HUES6 (cell line): ENCODE data around the gene UIMC1.

Experiments
- H3K27ac ChIP-seq: 2 replicates; pipeline ENCODE4 v1.7.0; 2013; ENCODE audit warnings: low read depth, mild to moderate bottlenecking, low read length, inconsistent platforms
- H3K27me3 ChIP-seq: 2 replicates; pipeline ENCODE4 v1.6.1; 2013; ENCODE audit warnings: low read length; ENCODE audit not compliant: control insufficient read depth, insufficient read depth
- H3K36me3 ChIP-seq: 2 replicates; pipeline ENCODE4 v1.6.1; 2013; ENCODE audit warnings: low read length; ENCODE audit not compliant: control insufficient read depth, insufficient read depth
- H3K4me1 ChIP-seq: 2 replicates; pipeline ENCODE4 v1.6.1; 2013; ENCODE audit warnings: low read length; ENCODE audit not compliant: control insufficient read depth, insufficient read depth
- H3K4me3 ChIP-seq: 2 replicates; pipeline ENCODE4 v1.5.1; 2013; ENCODE audit warnings: low read depth, low read length
- H3K9ac ChIP-seq: one replicate; pipeline ENCODE4 v1.6.1; 2013; ENCODE audit warnings: mild to moderate bottlenecking, low read length
- H3K9me3 ChIP-seq: 2 replicates; pipeline ENCODE4 v1.6.1; 2013; ENCODE audit warnings: low read depth, low read length; ENCODE audit not compliant: control insufficient read depth, insufficient read depth

UIMC1 gene

DNA sequence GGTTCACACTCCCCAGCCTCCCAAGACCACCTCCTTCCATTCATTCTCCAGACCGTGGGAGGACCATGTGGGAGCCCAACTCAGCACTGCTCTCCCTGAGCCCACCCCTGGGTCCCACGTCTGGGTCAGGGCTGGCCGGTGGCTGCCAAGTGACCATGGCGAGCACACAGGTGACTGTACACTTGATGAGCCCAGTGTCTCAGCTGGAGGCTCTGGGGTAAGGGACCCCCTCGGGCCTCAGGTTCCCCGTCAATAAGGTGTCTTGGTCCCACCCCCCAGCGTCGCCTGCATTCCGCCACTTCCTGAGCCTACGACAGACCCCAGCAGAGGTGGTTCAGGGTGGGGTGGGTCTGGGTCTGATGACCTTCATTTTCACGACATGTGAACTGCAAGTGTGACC lies 146.2 kb downstream of the UIMC1 start:
- no peaks in the 10 kb centered on the region for H3K36me3 ChIP-seq
- peaks cover 25% of the 10 kb centered on the region; the same call in 1 of the 2 replicates for H3K27me3 ChIP-seq

DNA sequence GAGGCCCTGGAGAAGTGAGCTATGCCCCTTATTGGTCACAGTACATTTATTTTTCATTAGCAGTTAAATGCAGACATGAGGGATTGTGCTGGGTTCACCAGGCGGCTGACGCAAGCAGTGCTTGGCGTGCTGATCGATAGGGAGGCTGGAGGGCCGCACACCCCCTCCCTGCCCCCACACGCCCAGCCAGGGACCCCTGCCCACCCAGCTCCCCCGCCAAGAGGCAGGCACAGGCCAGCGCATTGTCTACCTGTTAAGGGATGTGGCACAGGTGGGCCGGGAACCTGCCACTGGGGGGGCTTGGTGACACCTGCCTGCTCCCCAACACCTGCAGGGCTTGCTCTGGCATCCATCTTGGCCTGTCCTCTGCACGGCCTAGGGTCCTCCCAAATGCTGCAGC lies 146.7 kb downstream of the UIMC1 start:
- no peak overlapping the region for H3K27ac ChIP-seq
- peaks cover 27% of the 10 kb centered on the region; the same call in 1 of the 2 replicates for H3K27me3 ChIP-seq

More for the DNA sequence above, 146.2 kb downstream of the UIMC1 start:
- H3K4me3 ChIP-seq: no peak overlapping the region
- no peak overlapping the region for H3K27ac ChIP-seq
- H3K4me1 ChIP-seq: peaks cover 25% of the 10 kb centered on the region
- no peaks in the 10 kb centered on the region for H3K9me3 ChIP-seq
- no peak overlapping the region for H3K9ac ChIP-seq

DNA sequence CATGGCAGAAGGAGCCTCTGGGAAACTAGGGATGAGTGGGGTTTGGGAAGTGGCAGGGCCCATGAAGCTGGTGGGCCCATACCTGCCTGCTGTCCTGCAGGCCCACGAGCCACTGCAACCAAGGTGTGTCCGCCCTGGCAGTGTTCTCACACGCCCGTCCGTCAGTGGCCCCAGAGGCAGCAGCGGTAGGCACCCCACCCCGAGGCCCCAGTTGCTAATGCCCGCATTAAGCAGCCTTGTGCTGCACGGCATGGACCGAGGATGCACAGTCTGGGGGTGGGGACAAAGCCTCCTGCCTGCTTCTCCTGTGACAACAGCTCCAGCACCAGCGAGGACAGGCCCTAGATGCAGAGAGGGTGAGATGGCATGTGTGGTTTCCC lies 148.7 kb downstream of the UIMC1 start:
- Histone ChIP-seq H3K27ac (no peak overlapping the region), H3K27me3 (peaks cover 22% of the 10 kb centered on the region; the same call in 1 of the 2 replicates), H3K9ac (no peak overlapping the region), H3K36me3 (no peaks in the 10 kb centered on the region), H3K4me1 (peaks cover 10% of the 10 kb centered on the region), H3K9me3 (no peaks in the 10 kb centered on the region), H3K4me3 (no peak overlapping the region)

More for the DNA sequence above, 146.7 kb downstream of the UIMC1 start:
- no peak overlapping the region for H3K4me3 ChIP-seq
- peaks cover 25% of the 10 kb centered on the region for H3K4me1 ChIP-seq
- no peaks in the 10 kb centered on the region for H3K36me3 ChIP-seq
- H3K9ac ChIP-seq: no peak overlapping the region
- no peaks in the 10 kb centered on the region for H3K9me3 ChIP-seq

DNA sequence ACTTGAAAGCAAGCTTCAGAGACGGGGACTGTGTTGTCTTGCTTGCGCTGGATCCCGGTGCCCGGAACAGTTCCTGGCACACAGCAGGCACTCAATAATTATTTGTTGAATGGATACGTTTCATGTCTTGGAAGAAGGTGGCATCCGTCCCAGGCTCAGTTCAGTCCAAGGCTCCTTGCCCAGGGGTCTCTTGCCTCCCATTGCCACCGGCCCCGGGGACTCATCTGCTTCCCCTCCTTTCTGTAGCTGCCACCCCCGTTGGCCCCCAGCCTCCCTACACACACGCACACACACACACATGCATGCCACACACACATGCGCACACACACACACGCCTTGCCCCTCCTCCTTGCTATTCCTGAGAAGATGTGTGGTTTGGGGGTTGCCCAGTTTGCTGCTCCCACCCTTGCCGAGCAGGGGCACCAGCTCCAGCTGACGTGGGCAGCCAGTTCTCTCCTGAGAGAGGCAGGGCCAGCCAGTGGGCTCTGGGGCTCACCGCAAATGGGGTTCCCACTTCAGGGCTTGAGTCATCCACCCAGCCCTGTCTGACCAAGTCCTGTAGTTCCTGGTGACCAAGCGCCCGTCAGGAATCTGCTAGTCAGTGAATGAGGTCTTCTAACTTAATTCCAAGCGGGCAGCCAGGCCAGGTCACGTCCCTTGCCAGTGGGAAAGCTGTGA lies 149.2 kb downstream of the UIMC1 start:
- no peaks in the 10 kb centered on the region for H3K36me3 ChIP-seq
- H3K27ac ChIP-seq: no peak overlapping the region
- no peaks in the 10 kb centered on the region for H3K9me3 ChIP-seq
- H3K27me3 ChIP-seq: peaks cover 18% of the 10 kb centered on the region; the same call in 1 of the 2 replicates
- no peak overlapping the region for H3K9ac ChIP-seq
- 0 out of 2 replicates have a peak, but pooled peaks cover 8% of the 10 kb centered on the region for H3K4me1 ChIP-seq
- H3K4me3 ChIP-seq: no peak overlapping the region

DNA sequence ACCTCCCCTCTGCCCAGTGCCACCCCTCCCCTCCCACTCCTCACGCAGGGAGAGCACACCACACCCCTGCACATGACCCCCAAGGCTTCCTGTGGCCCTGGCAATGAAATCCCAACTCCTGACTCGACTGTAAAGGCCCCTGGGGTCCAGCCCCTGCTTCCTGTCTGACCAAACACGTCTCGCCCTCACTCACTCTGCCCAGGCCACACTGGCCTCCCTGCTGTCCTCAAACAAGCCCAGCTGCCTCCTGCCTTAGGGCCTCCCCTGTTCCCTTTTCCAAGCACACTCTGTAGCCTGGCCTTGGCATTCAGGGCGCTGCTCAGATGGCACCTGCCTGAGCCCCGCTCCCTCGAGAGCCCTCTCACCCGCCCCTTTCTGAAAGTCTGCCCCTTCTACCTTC lies 149.8 kb downstream of the UIMC1 start:
- Histone ChIP-seq H3K4me1 (0 out of 2 replicates have a peak, but pooled peaks cover 6% of the 10 kb centered on the region), H3K36me3 (no peaks in the 10 kb centered on the region), H3K27me3 (peaks cover 12% of the 10 kb centered on the region; the same call in 1 of the 2 replicates), H3K27ac (no peak overlapping the region), H3K9ac (no peak overlapping the region), H3K9me3 (no peaks in the 10 kb centered on the region), H3K4me3 (no peak overlapping the region)

DNA sequence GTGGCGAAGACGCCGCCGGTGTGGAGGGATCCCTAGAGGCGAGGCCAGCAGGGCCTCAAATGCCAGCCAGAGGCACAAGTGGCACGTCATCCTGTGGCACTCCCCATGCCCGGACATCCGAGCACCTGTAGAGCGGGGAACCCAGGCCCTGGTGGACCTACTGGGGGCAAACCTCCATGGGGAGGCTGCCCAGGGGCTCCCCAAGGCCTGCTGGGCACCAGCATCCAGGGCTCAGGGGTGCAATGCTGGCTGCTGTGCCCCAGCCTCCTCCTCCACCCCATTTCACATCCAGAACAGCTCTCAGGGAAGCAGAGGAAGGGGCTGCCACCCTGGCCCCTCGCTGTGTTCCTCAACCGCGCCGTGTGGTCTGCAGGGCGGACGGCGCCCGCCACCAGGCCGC lies 151.0 kb downstream of the UIMC1 start:
- Histone ChIP-seq H3K27ac (no peak overlapping the region), H3K4me3 (no peak overlapping the region), H3K27me3 (peaks cover 12% of the 10 kb centered on the region; the same call in 1 of the 2 replicates), H3K9me3 (no peaks in the 10 kb centered on the region), H3K4me1 (no peaks in the 10 kb centered on the region), H3K36me3 (no peaks in the 10 kb centered on the region), H3K9ac (no peak overlapping the region)
